Tongue (tissue), 2 donors: ENCODE measurements around the gene PCDH9. TPM values are rescaled to one million over a fixed set of nuclear protein-coding genes. Genes with fewer than 3 reads are reported as not detected.
"Not testable (repeated sequence)": the region's sequence is repeated elsewhere in the genome, so short reads cannot be mapped to it uniquely, and the experiment has no call there.

ENCODE experiments used
- DNase-seq: peaks from one replicate; pipeline ENCODE4 v3.0.0-alpha.2; 2015
- total RNA-seq: library from RNA; depleted of rRNA; stranded (reverse); fragments of >200 nt; gene quantifications from one replicate; pipeline ENCODE4 v1.2.3, GENCODE V29; 2014

The PCDH9 gene
- total RNA-seq, 1 donor from 2014 or later = 6.9 TPM

DNA sequence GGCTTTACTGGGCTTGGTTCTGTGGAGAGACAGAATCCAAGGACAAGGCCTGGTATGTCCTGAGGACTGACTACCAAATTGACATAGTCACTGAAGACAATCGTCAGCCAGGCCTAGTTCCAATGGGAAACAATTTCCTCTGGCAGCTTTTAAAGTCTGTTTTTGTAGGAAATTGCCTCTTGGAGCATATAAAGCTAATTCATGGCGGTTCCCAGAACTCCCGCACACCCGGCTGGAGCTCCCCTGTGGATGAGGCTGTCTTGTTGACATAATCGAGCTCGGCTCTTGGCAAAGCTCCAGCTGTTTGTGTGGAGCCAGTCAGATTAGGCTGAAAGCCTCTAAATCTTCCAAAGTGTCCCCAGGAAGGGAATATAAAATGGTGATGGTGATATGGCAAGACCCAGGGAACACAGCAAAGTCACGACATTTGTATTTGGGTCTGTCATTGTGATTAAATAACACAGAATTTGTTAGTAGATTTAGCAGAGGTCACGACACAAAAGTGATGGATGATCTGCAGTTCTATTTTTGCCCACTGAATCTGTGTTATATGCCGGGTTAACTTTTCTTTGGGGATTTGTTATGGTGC lies 395.0 kb downstream of the PCDH9 start:
- DNase-seq = peak; percentile 72

GRCh38 chr13:66830940-66831716 lies 399.0 kb downstream of the PCDH9 start:
- DNase-seq = no peak

- DNase-seq = no peak
Observed at GRCh38 chr13:66829803-66830202, 400.3 kb downstream of the PCDH9 start.

DNA sequence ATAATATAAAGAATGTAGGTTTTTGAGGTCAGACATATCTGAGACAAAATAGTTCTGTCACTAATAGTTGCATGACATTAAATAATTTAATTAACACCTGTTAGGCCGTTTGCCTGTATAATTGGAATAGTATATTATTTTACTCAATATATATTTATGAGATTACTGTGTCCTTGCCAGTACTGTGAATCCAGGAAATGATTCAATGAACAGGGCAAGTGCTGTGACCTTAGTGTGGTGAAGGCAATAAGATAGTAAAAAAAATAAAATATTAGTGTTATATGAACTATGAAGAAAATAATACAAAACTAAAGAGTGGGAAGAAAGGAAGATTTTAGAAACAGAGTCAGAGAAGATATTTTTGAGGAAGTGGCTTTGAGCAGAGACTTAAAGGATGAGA lies 403.7 kb downstream of the PCDH9 start:
- no peak for DNase-seq

- no peak for DNase-seq
Observed at GRCh38 chr13:66821551-66821950, 408.6 kb downstream of the PCDH9 start.

DNA sequence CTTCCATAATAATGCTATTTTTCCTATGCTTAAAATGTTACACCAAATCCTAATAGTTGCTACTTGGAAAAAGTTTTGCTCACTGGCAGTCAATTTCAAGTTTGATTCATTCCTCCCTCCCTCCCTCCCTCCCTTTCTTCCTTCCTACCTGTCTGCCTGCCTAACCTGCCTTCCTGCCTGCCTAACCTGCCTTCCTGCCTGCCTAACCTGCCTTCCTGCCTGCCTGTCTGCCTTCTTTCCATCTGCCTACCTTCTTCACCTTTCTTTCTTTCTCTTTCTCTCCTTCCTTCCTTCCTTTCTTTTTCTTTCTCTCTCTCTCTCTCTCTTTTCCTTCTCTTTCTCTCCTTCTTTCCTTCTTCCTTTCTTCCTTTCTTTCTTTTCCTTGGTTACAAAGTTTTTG lies 418.7 kb downstream of the PCDH9 start:
- no peak for DNase-seq

DNA sequence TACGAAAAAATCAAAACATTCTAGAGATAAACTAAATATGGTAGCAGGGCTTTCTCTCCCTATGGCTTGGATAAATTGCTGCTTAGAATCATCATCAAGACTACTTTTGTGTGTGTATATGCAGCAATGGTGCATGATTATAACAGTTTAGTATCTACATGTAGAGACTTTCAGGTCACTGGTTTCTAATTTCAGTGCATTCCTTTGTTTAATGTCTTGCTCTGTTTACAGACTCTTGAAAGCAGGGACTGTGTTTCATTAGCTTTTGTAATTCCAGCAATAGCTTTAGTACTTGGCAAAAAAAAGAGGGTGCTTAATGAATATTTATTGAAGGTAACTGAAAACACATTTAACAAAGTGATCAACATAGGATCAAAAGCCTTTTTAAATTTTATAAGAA lies 420.7 kb downstream of the PCDH9 start:
- DNase-seq = no peak

- DNase-seq = no peak
Observed at GRCh38 chr13:66807251-66807650, 422.9 kb downstream of the PCDH9 start.

- DNase-seq = peak; percentile 38
Observed at GRCh38 chr13:66805657-66806056, 424.5 kb downstream of the PCDH9 start.

DNA sequence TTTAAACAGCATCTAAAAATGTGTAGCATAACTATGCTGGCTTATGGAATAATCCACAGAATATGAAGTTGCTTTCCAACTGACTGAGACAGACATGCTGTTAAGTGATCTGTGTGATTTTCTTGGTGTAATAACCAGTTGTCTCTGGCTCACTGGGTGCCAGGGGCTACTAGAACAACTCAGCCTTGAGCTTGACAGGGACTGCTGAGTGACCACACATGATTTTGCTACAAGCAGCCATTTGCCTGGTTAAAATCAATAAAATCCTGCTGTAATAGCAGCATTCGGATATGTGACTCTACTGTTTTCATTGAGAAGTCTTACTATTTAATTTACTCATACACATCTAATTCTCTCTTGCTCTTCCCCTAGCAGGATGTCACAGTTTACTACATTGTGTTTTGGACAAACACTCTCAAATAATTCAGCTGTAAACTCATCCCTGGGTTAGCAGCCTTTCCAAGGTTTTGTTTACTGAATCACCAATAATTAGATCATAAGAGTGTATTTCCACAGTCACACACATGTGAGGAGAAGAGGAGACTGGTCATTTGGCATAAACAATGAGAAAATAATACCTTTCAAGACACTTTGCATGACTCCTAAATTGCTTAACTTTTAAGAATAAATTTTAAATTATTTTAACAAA lies 426.2 kb downstream of the PCDH9 start:
- peak; percentile 71 for DNase-seq

DNA sequence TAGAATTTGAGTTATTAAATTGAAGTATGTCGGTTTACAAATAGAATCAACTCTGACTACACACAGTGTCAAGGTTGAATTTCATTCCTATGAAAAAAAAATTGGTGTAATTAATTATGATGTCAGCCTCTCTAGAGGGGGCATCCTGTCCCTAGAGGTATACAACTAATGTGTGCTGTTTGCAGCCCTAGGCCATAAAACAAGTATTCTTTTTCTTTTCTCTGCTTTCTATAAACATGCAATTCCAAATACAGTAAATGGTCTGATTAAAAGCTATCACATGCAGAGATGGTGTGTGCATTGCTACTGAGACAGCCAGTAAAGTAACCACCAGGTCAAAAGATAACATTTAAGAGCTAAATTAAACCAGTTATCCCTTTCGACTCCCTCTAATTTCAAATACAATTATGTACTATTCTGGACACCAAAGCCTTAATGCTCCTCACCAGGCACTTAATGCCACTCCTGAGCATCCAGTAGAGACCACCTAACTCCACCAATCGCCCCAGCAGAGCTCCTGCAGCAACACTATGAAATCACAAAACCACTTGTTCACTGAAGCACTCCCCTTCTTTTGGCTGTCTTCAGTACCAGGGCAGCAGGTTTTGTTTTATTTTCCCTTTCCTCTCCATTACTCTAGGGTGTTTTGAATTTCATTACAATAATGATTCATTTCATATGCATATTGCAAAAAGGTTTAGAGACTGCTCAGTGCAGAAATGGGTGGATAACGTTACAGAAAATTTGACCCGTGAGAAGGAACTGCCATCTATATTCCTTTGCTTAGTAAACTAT lies 426.9 kb downstream of the PCDH9 start:
- no peak for DNase-seq

GRCh38 chr13:66795636-66796035 lies 434.5 kb downstream of the PCDH9 start:
- DNase-seq = no peak

DNA sequence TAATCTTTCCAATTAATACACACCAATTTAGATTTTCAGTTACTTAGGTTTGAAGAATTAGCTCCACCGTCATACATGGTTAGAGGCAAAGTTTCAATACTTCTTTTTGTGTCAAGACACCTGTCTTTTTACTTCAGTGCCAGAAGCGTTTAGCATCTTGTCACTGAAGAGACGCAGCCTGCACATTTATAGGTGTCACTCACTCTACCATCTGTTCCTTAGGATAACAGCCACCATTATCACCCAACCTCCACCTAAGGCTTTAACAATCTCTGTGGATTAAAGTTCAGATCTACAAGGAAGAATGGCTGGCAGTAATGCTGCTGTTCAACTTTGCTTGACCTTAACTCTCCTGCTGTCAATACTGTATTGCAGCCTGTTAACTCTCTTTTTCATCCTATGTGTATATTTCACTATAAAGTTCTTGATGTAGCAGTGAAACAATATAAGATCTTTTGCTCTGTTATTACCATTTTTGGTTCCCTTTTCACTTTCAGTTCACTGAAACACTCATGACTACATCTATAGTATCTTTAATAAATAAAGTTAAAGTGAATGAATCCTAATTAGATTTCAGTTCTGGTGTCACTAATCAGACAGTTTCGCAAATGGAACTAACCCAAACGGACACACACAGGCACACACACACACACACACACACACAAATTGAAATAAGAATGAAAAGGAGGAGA lies 435.6 kb downstream of the PCDH9 start:
- peak; percentile 15 for DNase-seq

GRCh38 chr13:66790861-66791260 lies 439.3 kb downstream of the PCDH9 start:
- no peak for DNase-seq

- peak; percentile 9 for DNase-seq
Observed at GRCh38 chr13:66781241-66781640, 448.9 kb downstream of the PCDH9 start.

- DNase-seq = no peak
Observed at GRCh38 chr13:66780814-66781213, 449.3 kb downstream of the PCDH9 start.

GRCh38 chr13:66778461-66778860 lies 451.7 kb downstream of the PCDH9 start:
- DNase-seq = no peak

DNA sequence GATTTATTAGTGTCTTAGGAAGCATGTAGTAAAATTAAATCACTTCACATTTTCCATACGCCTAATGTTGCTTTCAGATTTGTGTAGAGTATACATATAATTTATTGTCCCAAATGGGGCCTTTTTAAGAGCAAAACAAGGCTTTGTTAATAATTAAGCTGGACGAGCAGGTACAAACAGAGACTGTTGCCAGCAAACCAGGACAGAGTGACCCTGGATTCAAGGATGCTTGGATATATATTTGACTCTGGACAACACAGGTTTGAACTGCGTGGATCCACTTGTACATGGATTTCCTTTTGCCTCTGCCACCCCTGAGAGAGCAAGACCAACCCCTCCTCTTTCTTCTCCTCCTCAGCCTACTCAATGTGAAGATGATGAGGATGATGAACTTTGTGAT lies 454.9 kb downstream of the PCDH9 start:
- DNase-seq = no peak

DNA sequence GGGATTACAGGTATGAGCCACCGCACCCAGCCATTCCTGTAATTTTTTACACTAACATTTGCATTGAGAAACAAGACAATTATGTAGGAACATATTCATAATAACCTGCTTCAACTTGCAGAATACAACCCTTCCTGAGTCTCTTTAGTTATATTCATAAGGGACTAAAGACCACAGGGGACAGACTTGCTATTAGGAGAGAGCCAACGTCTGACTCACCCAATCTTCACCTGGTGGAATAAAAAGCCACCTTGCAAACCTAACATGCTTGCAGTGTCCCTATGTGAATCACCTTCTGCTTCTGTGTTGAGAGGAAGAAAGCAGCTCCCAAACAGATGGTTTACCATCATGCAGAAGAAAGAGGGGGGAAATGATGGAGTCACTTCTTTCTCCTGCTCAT lies 456.1 kb downstream of the PCDH9 start:
- no peak for DNase-seq

- DNase-seq = no peak
Observed at GRCh38 chr13:66765559-66765958, 464.6 kb downstream of the PCDH9 start.

DNA sequence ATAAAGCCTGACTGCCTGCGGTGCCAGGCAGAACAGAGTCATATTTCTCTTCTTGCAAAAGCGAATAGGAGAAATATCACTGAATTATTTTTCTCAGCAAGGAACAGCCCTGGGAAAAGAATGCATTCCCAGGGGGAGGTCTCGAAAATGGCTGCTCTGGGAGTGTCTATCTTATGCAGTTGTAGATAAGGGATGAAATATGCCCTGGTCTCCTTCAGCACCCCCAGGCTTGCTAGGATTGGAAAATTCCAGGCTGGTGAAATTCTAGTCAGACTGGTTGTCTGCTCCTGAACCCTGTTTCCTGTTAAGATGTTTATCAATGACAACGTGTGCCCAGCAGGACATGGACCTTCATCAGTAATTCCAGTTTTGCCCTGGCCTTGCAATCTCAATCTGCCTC lies 469.5 kb downstream of the PCDH9 start:
- DNase-seq = not testable (repeated sequence)

DNA sequence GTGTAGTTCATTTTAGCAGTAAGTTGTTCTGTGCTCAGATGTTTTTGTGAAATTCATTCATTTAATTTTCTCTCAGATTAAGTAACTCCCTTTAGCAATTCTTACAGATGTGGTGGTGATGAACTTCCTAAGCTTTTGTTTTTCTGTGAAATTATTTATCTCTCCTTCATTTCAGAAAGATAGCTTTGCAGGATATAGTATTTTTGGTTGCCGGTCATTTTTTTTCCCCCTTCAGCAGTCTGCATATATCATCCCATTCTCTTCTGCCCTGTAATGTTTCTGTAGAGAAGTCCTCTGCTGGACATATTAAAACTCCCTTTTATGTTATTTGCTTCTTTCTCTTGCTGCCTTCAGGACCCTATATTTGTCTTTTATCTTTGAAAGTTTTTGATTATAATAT lies 470.2 kb downstream of the PCDH9 start:
- no peak for DNase-seq
